ENCODE data around the gene COL5A1. TPM values are rescaled to one million over a fixed set of nuclear protein-coding genes. Genes with fewer than 3 reads are reported as not detected.

COL5A1 gene
- total RNA-seq, 4 donors from 2014 or later, result 13.3 to 55.0 (median 27.0) TPM

- ATAC-seq (ENCODE audit: low FRiP score) (no peak), DNase-seq (ENCODE audit: low spot score) (no peak)
- TF ChIP-seq CTCF (IDR thresholded peaks at IDR 0.05), result no peak
Measured at GRCh38 chr9:134611046-134611445, 30.6 kb upstream of the COL5A1 start.

GRCh38 chr9:134612309-134612708 lies 29.3 kb upstream of the COL5A1 start:
- no peak for TF ChIP-seq CTCF (IDR thresholded peaks at IDR 0.05)
- ATAC-seq (ENCODE audit: low FRiP score) (no peak), DNase-seq (ENCODE audit: low spot score) (no peak)

- no peak for DNase-seq (ENCODE audit: low spot score)
- no peak for TF ChIP-seq CTCF (IDR thresholded peaks at IDR 0.05)
- no peak for ATAC-seq (ENCODE audit: low FRiP score)
Measured at GRCh38 chr9:134612715-134613114, 28.9 kb upstream of the COL5A1 start.

- no peak for TF ChIP-seq CTCF (IDR thresholded peaks at IDR 0.05)
- no peak for ATAC-seq (ENCODE audit: low FRiP score)
- no peak for DNase-seq (ENCODE audit: low spot score)
Measured at GRCh38 chr9:134614256-134614655, 27.3 kb upstream of the COL5A1 start.

- no peak for ATAC-seq (ENCODE audit: low FRiP score)
Measured at GRCh38 chr9:134616341-134616740, 25.3 kb upstream of the COL5A1 start.

GRCh38 chr9:134617246-134617645 lies 24.4 kb upstream of the COL5A1 start:
- ATAC-seq (ENCODE audit: low FRiP score), result no peak

More at GRCh38 chr9:134616341-134616740, 25.3 kb upstream of the COL5A1 start:
- TF ChIP-seq CTCF (IDR thresholded peaks at IDR 0.05), result no peak
- DNase-seq (ENCODE audit: low spot score), result no peak

GRCh38 chr9:134617836-134618162 lies 23.8 kb upstream of the COL5A1 start:
- TF ChIP-seq CTCF (IDR thresholded peaks at IDR 0.05), result no peak
- DNase-seq (ENCODE audit: low spot score) (no peak), ATAC-seq (ENCODE audit: low FRiP score) (no peak)

More at GRCh38 chr9:134617246-134617645, 24.4 kb upstream of the COL5A1 start:
- DNase-seq (ENCODE audit: low spot score), result no peak
- TF ChIP-seq CTCF (IDR thresholded peaks at IDR 0.05), result no peak
